Measurements from ENCODE around the gene TGFBI.

TGFBI gene

DNA sequence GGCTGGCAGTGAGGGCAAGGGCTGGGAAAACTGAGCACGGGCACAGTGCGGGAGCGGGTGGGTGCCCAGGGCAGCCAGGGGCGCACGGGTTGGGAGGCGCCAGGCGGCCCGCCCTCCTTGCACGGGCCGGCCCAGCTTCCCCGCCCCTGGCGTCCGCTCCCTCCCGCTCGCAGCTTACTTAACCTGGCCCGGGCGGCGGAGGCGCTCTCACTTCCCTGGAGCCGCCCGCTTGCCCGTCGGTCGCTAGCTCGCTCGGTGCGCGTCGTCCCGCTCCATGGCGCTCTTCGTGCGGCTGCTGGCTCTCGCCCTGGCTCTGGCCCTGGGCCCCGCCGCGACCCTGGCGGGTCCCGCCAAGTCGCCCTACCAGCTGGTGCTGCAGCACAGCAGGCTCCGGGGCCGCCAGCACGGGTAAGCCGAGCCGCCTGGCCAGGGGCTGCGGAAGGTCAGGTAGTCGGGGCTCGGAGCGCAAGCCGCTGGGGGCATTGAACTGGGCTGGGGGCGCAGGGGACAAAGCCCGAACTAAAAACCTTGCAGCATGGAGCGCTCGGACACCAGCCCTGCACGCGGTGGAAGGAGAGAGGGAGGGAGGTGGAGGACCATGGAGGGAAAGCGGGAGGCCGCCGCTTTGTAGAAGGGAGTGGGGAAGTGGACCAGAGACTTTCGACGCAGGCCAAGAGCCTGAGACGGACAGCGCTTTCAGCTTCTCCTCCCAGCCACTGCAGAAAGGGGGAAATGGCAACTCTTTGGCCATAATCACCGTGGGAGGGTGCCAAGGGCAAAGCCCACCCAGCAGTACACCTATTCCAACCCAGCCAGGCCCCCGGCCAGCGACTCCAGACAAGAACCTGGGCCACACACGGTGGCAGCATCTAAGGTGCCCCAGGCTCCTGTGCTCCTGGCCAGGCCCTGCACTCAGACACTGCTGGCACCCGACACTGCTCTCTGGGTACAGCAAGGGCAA is at the start of gene TGFBI:
Gene TGFBI, plus strand, starts transcription at position 207 of the 961 bp plus-strand sequence. Its CDS starts 68 bp downstream, at position 275.
- peak; percentile 6 for DNase-seq

DNA sequence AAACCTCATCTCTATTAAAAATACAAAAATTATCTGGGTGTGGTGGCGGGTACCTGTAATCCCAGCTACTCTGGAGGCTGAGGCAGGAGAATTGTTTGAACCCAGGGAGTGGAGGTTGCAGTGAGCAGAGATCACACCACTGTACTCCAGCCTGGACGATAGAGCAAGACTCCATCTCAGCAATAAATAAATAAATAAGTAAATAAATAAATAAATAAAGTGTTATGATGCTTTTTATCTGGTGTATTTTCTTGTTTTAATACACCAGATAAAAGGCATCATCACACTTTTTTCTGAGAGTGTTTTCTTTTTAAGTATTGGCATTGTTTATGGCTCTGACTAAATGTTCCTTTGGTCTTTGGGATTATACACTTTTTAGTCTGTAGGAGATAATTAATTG is 49.8 kb upstream of the TGFBI start:
- no peak for DNase-seq

DNA sequence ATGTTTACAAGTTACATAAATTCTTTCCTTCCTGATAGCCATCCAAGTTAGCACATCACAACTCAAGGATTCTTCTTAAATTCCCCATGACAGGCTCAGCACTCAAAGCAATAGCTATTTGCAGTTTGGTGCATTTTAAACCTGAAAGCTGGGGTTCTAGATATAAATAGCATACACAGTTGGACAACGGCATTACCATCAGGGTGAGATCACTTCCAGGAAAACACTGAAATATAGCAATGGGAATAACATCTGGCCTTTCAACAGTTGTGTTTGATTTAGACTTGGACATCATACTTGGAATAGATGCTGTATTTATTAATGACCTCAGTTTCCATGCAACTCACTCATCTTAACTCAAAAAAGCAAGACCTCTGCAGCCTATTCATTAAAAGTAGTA is 49.3 kb upstream of the TGFBI start:
- DNase-seq: no peak

DNA sequence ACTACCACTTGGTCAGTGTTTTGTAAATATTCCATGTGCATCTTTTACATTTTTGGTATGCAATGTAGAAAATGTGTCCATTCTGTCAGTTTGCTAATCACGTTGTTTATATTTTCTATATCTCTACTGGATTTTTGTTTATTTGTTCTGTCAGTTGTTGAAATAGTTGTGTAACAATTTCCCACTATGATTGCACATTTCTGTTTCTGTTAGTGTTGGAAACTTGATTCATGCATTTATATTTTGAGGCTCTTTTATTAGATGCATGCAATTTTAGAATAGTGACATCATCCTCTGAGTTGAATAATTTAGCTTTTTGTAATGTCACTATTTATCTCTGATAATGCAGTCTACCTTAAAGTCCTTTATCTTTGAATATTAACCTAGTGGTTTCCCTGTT is 48.2 kb upstream of the TGFBI start:
- no peak for DNase-seq

DNA sequence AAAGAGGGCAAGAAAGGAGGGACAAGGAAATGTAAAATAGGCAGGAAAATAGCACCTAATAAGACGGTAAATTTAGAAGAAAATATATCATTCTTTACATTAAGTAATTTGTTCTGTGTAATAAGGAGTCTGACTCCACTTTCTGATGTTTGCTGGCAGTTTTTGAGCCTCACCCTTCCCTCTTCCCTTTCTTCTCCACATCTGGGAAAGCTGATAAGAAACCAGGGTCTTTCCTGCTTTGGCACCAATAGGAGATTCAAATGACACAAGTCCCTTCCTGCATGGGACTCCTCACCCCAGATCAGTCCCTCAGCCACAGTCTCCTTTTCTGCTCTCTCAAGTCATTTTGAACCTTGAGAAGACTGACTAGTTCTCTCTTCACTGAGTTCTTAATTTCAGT is 42.8 kb upstream of the TGFBI start:
- DNase-seq: no peak

DNA sequence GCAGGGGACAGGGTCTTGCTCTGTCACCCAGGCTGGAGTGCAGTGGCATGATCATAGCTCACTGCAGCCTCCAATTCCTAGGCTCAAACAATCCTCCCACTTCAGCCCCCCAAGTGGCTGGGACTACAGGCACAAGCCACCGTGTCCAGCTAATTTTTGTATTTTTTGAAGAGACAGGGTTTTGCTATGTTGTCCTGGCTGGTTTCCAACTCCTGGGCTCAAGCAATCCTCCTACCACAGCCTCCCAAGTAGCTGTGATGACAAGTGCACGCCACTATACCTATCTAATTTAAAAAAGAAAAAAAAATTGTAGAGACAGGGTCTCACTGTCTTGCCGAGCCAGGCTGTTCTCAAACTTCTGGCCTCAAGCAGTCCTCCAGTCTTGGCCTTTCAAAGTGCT is 42.4 kb upstream of the TGFBI start:
- no peak for DNase-seq

DNA sequence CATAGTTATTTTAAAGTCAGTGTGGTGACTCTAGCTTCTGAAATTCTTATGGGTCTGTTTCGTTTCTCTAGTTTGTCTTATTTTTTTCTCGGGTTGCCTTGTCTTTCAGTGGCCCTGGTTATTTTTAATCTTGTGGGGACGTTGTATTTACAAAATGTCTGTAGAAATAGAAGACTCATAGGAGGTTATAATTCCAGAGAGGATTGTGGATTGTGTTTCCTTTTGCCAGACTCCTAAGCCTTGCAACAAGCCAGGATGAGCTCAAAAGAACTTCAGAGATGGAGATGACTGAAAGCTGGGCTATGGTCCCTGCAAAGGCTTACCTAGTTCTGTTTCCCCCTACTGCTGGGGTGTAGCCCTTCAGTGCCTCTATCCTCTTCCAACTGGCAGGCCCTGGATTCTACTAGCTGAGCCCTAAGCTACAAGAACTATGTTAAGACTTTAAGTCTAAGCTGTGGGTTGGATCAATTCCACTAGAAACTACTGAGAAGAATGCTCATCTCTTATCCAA is 41.8 kb upstream of the TGFBI start:
- DNase-seq: no peak

DNA sequence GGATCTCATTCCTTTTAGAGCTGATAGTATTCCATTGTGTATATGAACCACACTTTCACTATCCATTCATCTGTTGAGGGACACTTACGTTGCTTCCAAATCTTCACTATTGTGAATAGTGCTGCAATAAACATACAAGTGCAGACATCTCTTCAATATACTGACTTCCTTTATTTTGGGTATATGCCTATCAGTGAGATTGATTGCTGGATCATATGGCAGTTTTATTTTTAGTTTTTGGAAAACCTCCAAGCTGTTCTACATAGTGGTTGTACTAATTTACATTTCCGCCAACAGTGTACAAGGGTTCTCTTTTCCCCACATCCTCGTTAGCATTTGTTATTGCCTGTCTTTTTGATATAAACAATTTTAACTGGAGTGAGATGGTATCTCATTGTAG is 40.2 kb upstream of the TGFBI start:
- no peak for DNase-seq

DNA sequence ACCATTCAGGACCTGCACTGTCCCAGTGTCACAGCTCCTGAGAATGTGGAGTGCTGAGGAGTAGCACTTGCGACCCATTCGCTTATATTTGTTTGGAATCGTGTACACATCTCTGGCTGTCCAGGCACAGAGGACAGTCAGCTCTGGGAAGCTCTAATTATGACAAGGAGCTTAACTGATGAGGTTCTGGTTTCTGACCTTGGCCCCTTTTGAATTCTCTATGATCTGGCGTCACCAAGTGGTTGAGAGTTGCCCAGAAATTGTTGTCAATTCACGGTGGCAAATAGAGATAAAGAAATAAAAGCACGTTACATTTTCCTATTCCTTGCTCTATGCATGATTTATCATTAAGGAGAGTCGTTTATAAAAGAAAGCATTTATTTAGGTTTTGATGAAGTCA is 39.1 kb upstream of the TGFBI start:
- no peak for DNase-seq

DNA sequence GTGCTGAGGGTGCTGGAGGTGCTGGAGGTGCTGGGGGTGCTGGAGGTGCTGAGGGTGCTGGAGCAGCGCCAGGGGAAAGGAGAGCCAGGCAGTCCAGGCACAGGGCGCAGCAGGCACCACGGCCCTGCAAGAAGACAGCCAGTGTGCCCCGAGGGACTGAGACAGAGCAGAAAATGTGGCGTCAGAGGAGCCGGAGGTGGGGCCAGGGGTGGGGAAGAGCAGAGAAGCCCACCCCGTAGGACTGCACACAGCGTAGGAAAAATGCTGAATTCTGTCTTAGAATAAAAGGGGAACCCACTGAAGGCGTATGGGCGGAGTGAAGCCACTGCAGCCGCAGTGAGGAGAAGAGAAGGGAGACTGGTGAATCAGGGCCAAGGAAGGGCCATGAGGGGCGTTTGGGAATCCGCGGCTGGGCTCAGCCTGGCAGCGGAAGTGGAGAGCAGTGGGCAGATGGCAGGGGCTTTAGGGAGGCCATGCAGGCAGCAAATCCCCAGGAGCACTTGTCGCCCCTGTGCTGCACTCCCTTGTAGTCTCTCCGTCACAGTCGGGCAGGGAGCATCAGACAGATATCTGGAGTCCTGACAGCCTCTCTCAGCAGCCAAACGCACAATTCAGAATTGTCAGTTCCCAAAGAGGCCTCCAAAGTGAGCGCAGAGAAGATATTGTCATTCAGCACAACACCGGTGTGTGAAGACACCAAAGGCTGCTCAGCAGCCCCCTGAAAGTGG is 38.1 kb upstream of the TGFBI start:
- no peak for DNase-seq

DNA sequence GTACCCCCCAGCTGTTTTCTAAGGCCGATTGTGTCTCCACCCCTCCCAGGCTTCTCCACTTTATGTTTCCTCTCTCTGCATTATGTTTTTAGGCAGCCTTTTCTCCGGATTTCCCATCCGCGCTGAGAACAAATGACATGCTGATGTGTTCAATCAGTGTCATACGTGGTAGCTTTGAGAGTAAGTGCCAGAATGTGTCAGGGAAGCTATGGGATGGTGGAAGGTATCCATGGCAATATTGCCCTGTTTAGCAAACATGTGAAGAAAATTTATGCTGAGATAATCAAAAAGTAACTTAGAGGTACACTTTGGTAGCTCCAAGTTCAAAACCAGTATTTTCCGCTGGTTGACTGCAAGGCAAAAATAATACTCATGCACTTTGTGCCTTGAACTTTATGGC is 37.4 kb upstream of the TGFBI start:
- no peak for DNase-seq

DNA sequence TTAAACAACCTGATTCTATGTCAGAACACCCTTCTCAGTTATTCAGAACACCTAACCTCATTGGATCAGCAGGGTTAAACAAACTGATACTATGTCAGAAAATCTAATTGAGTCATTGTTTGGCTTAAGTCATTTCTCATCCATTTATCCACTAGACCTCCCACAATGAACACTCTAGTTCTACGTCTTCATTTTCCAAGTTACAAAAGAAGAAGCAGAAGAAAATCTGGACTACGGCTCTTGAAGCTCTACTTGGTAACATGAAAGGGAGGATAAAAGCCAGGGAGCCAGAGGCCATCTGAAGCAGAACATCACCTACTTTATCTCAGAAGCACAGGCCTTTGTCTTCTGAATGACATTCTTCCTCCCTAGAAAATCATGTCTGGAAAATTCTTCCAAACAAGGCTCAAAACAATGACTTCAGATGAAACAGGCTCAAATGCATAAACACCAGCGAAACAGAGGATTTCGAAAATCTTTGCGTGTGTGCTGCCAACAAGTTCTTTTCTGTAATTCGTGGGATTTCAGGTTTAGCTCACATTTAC is 35.4 kb upstream of the TGFBI start:
- no peak for DNase-seq

DNA sequence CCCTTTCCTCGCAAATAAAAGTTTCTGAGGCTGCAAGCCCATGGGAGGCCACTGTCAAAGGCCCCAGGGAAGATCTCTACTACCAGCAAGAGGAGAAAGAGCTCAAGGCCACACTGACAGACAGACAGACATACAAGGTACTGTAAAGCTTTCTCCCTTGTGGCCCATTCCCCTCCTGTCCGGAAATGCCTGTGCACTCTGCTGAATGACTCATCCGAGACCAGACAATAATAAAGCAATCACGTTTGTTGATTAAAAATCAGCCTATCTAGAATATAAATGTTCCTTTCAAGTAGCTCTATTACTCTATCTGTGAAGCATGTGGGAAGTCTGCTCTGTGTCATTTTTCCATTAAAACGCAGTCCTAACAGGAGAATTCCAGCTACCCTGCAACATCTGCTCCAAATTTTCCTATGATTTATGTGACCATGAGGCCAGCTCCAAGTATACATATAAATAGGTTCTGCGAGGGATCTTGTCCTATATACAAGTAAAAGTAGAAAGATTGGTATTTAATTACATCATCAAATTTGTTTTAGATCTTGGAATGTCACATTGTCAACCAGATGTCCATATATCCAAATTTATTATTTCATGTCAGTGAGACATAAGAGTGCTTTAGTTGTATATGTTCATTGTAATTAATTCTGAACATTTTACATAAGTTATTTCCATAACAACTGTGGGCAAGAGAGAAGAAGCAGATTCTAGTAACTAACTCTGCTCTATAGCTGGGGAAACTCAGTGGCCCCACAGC is 34.7 kb upstream of the TGFBI start:
- DNase-seq: no peak

DNA sequence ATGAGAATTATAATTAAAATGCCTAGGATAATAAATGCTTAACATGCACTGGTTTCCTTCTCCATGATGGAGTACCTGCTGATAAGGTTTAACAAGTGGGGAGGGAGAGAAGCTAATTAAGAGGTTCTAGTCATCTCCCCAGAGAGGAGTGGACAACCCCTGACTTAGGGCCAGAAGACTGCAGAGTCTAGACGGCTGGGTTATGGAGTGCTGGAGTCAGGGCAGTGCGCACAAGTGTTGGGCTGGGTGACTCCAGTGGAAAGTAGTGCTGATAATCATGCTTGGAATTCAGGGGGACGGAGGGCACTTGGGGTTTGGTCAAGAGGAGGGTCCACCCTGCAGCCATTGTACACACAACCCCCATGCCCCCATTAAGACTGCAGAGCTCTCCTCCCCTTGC is 32.8 kb upstream of the TGFBI start:
- DNase-seq: no peak

DNA sequence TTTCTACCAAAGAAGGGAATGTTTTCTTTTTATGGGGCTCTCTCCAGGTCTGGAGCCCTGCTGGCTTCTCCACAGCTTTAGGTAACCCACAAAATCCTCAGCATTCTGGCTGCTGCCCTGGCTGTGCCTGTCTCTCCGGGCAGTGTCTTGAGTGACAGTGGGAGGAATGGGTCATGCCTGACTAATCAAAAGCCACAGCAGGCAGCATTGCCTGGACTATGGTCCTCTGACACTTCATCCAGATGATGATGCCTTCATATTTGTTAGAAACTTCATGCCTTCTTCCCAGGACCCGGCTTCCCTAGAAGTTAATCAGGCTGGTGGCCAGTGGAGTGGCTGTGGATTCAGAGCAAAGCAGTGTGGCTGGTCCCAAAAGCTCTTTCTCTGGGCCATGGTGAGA is 32.2 kb upstream of the TGFBI start:
- no peak for DNase-seq

DNA sequence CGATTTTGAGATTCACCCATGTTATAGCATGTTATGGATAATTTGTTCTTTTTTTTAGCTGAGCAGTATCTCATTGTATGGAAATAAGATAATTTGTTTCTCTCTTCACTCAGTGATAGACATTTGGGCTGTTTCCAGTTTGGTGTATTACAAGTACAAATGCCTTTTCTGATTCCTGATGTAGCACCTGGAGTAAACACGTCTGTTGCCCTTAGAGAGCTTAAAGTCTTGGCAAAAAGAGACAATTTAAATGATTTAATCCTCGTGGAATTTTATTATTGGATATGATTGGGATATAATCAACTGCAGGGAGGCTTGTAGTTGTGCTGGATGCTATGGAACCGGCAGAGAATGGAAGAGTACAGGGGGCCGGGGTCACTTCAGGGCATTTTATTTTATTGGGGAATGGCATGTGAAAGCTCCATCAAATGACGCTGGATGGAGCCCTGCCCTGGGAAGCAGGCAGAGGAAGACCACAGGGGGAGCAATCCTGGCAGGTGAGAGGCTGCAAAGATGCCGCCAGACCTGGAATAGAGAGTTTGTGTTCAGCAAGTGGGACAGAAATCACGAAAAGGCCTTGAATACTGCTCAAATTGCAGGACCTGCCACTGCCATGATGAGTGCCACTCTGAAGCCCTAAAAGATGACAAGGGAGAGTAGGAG is 31.0 kb upstream of the TGFBI start:
- no peak for DNase-seq

DNA sequence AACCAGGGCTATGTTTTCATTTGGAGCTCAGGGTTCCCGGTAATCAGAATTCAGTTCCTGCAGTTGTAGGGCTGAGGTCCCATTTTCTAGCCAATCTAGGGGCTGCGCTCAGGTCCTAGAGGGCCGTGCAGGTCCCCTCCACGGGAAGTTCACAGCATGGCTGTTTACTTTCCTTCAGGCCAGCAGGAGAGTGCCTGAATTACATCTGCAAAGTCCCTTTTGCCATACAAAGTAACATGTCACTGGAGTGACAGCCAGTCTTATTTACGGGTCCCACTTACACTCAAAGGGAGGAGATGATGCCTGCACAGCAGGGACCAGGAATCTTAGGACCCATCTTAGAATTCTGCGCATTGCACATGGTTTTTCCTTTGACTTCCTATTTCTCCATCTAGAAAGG is 29.9 kb upstream of the TGFBI start:
- DNase-seq: no peak

DNA sequence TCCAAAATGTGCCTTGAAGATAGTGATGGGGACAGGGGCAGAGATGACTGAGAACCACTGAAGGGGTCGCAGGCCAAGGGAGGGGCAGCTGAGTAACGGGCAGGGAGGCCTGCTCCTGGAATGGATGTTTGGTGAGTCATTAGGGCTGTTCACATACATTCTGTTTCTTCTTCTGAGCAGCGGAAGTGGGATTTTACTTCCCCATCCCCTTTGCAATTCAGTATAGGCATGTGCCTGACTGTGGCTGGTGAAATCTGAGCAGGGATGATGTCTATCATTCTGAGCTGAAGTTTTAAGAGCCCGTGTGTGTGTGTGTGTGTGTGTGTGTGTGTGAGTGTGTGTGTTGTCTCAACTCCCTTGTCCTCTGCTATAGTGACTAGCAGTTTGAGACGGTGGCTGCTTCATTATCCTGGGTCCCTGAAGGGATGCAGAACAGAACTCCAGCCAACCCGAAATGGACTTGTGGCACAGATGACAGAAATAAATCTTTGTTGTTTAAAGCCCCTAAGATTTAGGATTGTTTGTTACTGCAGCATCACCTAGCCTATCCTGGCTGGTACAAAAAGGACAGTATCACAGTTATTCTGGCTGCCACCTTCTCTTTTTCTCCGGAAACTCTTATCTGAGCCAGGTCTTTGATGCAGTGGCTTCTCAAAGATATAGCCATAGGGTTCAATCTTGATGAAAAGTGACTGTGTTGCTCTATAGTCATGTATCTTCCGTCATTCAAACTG is 29.2 kb upstream of the TGFBI start:
- no peak for DNase-seq

DNA sequence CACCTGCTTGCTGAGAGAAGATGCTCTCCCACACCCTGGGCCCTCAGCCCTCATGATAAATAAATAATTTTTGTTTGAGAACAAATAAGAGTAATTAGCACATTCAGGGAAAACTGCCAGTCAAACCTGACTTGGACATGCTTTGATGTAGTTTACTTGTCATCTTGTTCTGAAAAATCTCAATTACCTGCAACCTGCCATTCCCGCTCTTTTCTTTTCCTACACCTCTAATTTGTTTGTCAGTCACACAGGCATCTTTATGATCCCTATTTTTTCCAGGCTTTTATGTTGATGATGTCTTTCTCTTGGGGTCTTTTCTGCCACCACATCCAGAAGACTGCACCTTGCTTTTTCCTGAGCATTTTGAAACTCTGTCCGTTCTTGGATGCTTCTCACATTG is 28.6 kb upstream of the TGFBI start:
- no peak for DNase-seq

DNA sequence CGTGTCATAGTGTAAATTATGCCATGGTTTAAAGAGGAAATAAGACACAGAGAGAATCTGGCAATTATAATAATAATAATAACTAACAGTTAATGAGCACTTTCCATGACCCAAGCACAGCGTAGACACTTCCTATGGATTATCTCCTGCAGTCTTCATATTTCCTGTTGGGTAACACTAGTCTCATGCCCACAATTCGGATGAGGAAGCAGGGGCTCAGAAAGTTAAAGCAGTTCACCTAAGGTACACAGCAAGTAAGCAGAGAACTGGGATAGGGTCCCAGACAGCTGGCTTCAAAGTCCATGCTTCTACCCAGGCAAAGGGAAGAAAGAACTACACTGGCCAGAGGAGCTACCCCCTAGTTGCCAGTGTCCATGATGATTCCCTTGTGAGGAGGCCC is 27.9 kb upstream of the TGFBI start:
- no peak for DNase-seq

DNA sequence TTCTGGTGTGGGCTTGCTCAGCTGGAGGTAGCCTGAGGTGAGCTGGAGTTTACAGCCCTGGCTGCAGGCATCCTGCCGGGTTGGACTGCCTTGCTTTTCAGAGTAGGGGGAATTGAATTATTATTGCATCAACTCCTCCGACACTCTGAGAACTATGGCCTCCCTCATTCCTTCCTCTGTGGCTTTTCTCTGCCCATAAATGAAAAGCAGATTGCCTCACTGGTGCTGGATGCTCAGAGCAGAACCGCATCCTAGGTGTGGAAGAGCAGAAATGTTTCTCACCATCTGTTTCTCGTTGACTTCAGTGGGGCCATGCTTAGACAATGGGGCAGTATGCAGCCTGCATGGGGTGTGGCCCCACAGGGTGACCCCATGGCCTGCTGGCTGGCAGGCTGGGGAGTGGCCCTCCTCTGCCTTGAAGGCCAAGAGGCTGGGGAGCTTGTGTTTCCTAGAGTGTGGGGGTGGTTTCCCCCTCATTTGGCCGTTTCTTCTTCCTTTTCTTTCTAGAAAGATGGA is 27.3 kb upstream of the TGFBI start:
- no peak for DNase-seq

Measured in midbrain (tissue), 1 donor.